Central memory CD4-positive, alpha-beta T cell (primary cell): ENCODE measurements around the gene CTNNA2.

Experiments
- DNase-seq: peaks from one replicate; pipeline ENCODE4 v3.0.0; 2022

Gene CTNNA2

GRCh38 chr2:79936715-79937114 lies 423.9 kb downstream of the CTNNA2 start:
- DNase-seq, result no peak

GRCh38 chr2:79938648-79939047 lies 425.8 kb downstream of the CTNNA2 start:
- DNase-seq, result no peak

GRCh38 chr2:79940364-79940763 lies 427.5 kb downstream of the CTNNA2 start:
- no peak for DNase-seq

GRCh38 chr2:79941179-79941578 lies 428.3 kb downstream of the CTNNA2 start:
- no peak for DNase-seq

DNA sequence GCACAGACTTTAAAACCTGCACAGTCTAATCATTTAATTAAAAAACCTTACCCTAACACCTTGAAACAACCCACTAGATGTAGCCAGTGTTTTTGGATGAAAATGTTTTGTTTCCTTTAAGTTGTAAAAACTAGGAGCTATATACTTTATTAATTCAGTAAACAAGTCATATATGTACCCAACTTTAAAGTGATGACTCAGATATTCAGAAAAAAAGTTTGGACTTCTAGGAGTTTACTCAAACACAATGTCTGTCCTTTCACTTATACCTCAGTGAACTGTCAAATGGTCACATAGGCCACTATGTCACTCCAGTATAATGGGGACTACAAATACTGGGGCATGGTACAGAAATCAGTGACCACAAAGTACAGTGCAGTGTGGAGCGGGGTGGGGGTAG lies 431.4 kb downstream of the CTNNA2 start:
- DNase-seq, result no peak

GRCh38 chr2:79945653-79946445 lies 433.0 kb downstream of the CTNNA2 start:
- no peak for DNase-seq

GRCh38 chr2:79947751-79948150 lies 434.9 kb downstream of the CTNNA2 start:
- DNase-seq, result no peak

DNA sequence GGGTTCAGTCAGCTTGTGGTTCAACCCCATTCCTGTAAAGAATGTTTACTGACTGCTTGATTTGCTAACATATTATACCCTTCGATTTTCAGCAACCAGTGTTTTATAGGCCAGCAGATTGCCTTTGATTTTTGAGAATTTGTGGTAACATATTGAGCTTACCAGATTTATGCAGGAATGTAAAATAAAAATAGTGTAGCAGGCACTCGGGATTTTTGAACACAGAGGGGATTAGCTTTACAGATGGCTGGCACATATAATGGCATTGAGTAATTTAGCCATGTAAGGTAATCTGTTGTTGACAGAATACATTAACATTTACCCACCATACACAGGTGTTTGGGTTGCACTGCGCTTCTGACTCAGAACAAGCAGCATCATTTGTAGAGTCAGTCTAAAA lies 437.7 kb downstream of the CTNNA2 start:
- DNase-seq, result no peak

- DNase-seq, result no peak
Measured at GRCh38 chr2:79952616-79953015, 439.8 kb downstream of the CTNNA2 start.

- no peak for DNase-seq
Measured at GRCh38 chr2:79960035-79960434, 447.2 kb downstream of the CTNNA2 start.

- DNase-seq, result no peak
Measured at GRCh38 chr2:79960519-79960918, 447.7 kb downstream of the CTNNA2 start.

- no peak for DNase-seq
Measured at GRCh38 chr2:79964966-79965365, 452.1 kb downstream of the CTNNA2 start.

GRCh38 chr2:79966369-79966768 lies 453.5 kb downstream of the CTNNA2 start:
- DNase-seq, result no peak

DNA sequence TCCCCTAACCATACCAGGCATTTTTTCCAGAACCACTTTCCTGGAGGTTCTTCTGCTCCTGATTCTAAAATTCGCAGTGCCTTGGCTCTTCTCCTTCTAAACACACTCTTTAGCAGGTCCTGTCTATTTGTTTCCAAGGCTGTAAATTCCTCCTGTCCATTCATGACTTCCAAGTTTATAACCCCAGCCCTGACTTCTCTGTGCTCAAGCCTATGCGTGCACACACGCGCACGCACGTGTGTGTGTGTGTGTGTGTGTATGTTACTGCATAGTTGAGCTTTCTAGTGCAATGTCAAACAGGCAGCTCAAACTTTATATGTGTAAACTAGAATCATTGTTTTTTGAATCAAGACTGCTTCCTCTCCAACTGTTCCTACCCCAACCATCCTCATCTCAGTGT lies 454.0 kb downstream of the CTNNA2 start:
- no peak for DNase-seq

- DNase-seq, result no peak
Measured at GRCh38 chr2:79971807-79972206, 459.0 kb downstream of the CTNNA2 start.

DNA sequence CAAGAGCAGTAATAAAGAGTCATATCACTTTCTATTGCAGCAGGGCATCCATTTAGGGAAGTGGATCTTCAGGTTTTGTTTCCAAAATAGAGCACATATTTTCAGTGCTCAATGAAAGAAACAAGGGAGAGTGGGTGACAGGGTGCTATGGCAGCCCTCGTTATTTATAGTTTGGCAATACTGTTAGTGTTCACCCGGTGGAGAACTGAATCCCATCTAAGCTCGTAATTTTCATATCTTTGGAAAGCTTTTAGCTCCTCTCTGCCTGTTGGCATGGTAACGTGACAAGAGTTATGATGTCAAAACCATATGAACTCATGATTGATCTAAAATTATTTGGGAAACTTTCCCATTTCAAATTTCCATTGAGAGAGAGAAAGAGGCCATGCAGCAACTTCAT lies 459.8 kb downstream of the CTNNA2 start:
- no peak for DNase-seq

GRCh38 chr2:79975791-79976565 lies 463.1 kb downstream of the CTNNA2 start:
- no peak for DNase-seq

DNA sequence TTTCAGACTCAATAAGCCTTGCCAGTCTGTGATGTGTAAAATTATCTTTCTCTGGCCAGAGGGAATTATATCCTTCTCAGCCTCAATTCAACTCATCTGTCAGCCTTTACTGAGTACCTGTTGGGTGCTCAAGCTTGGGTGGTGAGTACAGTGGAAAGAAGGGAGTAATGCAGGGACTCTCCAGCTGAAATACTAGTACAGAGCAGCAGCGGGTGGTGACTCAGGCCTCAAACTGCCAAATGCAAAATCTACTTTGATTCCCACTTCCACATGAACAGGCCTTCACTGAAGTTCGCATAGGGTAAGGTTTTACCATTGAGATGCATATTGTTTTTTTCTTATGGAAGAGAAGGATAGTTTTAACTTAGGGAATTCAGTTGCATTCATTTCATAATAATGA lies 464.9 kb downstream of the CTNNA2 start:
- DNase-seq, result no peak

DNA sequence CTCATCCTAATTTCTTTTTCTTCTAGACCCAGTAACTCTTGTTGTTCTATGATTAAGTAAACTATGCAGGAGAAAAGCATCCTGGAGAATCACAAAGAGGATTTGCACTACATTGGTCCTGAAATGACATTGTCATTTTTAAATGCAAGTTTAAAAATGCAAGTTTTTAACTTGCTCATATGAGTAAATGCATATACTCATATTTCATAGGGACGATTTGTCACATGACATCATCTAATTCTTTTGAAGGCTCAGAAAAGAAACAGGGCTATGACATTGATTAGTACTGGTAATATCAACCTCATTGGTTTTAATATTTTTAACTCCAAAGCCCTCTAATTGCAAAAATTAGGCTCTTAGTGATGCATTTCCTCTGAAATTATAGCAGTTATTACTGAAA lies 467.3 kb downstream of the CTNNA2 start:
- no peak for DNase-seq

GRCh38 chr2:79980816-79981215 lies 468.0 kb downstream of the CTNNA2 start:
- no peak for DNase-seq

DNA sequence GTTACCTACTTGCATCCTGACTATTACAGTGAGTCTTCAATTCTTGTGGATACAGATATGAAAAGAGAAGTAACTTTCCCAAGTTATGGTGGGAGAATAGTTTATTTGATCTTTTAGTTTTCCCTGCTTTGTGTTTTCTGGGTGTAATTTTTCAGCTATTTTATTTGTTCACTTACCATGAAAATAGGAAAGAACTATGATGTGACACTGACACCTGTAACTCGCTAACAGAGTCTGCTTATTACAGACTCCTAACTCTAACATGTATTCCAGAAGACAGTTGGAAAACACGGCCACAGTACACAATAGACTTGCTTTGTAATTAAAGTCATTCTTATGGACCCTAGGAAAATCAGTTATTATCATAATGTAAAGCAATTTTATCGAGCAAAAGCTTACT lies 468.5 kb downstream of the CTNNA2 start:
- no peak for DNase-seq

- DNase-seq, result no peak
Measured at GRCh38 chr2:79982445-79982844, 469.6 kb downstream of the CTNNA2 start.

GRCh38 chr2:79984476-79984875 lies 471.6 kb downstream of the CTNNA2 start:
- no peak for DNase-seq

- no peak for DNase-seq
Measured at GRCh38 chr2:79985145-79985544, 472.3 kb downstream of the CTNNA2 start.
